ENCODE results near the gene ULK1. TPM values are rescaled to one million over a fixed set of nuclear protein-coding genes. Genes with fewer than 3 reads are reported as not detected.

ULK1 gene
- total RNA-seq, 1 donor from 2014 or later = 156 TPM

- Histone ChIP-seq H3K4me1 (no peaks in the 10 kb centered on the region), H3K27me3 (no peaks in the 10 kb centered on the region), H3K9me3 (no peaks in the 10 kb centered on the region), H3K27ac (no peak overlapping the region), H3K4me3 (no peak overlapping the region), H3K36me3 (no peaks in the 10 kb centered on the region)
- DNase-seq (ENCODE audit: low spot score in 2 of 2) = no peak
- intact Hi-C loops (cut with DNase I) = no loop called here
- TF ChIP-seq, protein P1, sequence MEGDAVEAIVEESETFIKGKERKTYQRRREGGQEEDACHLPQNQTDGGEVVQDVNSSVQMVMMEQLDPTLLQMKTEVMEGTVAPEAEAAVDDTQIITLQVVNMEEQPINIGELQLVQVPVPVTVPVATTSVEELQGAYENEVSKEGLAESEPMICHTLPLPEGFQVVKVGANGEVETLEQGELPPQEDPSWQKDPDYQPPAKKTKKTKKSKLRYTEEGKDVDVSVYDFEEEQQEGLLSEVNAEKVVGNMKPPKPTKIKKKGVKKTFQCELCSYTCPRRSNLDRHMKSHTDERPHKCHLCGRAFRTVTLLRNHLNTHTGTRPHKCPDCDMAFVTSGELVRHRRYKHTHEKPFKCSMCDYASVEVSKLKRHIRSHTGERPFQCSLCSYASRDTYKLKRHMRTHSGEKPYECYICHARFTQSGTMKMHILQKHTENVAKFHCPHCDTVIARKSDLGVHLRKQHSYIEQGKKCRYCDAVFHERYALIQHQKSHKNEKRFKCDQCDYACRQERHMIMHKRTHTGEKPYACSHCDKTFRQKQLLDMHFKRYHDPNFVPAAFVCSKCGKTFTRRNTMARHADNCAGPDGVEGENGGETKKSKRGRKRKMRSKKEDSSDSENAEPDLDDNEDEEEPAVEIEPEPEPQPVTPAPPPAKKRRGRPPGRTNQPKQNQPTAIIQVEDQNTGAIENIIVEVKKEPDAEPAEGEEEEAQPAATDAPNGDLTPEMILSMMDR (IDR thresholded peaks at IDR 0.05) = no peak
These were observed 44.5 kb upstream of the ULK1 start for GRCh38 chr12:131849700-131850553.

DNA sequence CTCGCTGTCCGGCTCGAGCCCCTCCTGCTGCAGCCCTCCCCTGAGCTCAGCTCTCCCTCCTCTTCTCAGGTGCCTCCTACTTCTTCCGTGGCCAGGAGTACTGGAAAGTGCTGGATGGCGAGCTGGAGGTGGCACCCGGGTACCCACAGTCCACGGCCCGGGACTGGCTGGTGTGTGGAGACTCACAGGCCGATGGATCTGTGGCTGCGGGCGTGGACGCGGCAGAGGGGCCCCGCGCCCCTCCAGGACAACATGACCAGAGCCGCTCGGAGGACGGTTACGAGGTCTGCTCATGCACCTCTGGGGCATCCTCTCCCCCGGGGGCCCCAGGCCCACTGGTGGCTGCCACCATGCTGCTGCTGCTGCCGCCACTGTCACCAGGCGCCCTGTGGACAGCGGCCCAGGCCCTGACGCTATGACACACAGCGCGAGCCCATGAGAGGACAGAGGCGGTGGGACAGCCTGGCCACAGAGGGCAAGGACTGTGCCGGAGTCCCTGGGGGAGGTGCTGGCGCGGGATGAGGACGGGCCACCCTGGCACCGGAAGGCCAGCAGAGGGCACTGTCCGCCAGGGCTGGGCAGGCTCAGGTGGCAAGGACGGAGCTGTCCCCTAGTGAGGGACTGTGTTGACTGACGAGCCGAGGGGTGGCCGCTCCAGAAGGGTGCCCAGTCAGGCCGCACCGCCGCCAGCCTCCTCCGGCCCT, 43.4 kb upstream of the ULK1 start:
- H3K27ac ChIP-seq = no peak overlapping the region
- H3K36me3 ChIP-seq = no peaks in the 10 kb centered on the region
- TF ChIP-seq, protein P1 (IDR thresholded peaks at IDR 0.05) = peak; percentile 50 to 86 (median 84)
- no peaks in the 10 kb centered on the region for H3K4me1 ChIP-seq
- H3K9me3 ChIP-seq = no peaks in the 10 kb centered on the region
- peak in 1 of 2 donors; percentile 73 for DNase-seq (ENCODE audit: low spot score in 2 of 2)
- intact Hi-C loops (cut with DNase I) = loop anchor here (1.0 kb wide), 2 partner anchors 99 to 150 kb away; no protein-coding TSS in a partner anchor
- no peaks in the 10 kb centered on the region for H3K27me3 ChIP-seq
- no peak overlapping the region for H3K4me3 ChIP-seq

GRCh38 chr12:131851741-131852550, 42.5 kb upstream of the ULK1 start:
- DNase-seq (ENCODE audit: low spot score in 2 of 2) = no peak
- H3K9me3 ChIP-seq = no peaks in the 10 kb centered on the region
- no peaks in the 10 kb centered on the region for H3K27me3 ChIP-seq
- TF ChIP-seq, protein P1 (IDR thresholded peaks at IDR 0.05) = no peak
- no peaks in the 10 kb centered on the region for H3K36me3 ChIP-seq
- intact Hi-C loops (cut with DNase I) = loop anchor here (1.0 kb wide), 2 partner anchors 98 to 149 kb away; no protein-coding TSS in a partner anchor
- H3K27ac ChIP-seq = no peak overlapping the region
- no peaks in the 10 kb centered on the region for H3K4me1 ChIP-seq
- H3K4me3 ChIP-seq = no peak overlapping the region

DNA sequence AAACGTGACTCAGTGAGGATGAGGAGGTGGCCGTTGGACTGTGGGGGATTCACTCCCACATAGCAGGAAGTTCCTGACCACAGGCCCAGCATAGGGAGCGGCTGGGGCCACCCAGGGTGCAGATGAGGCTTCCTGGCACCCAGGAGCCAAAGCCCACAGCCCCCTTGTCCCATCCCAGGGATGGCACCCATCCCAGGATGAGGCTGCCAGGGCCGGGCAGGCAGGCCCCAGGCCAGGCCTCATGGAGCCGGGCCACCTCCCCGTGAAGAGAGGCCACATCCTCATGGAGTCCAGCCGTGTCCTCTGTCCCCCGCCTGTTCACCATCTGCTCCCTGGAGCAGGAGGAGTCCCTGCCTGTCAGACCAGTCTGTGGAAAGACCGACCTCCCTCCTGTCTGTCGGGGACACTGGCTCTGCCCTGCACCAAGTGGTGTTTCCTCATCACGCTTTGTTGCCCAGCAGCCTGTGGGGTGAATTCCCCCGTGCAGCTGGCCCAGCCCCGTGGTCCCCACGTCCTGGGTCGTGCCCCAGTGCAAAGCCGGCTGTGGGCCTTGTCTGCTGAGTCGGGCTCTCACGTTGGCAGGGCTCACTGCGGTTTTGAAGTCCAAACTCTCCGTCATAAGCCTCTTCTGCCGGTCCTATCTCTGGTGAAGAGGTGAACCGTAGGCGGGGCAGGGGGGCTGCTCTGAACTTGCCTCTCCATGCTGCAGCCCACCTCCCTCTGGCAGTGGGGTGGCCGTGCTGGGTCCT, 41.7 kb upstream of the ULK1 start:
- no peak for DNase-seq (ENCODE audit: low spot score in 2 of 2)
- no peak overlapping the region for H3K27ac ChIP-seq
- no peaks in the 10 kb centered on the region for H3K27me3 ChIP-seq

More for the DNA sequence above, 41.7 kb upstream of the ULK1 start:
- no peaks in the 10 kb centered on the region for H3K9me3 ChIP-seq
- TF ChIP-seq, protein P1 (IDR thresholded peaks at IDR 0.05) = no peak
- no peaks in the 10 kb centered on the region for H3K36me3 ChIP-seq
- intact Hi-C loops (cut with DNase I) = no loop called here
- H3K4me3 ChIP-seq = no peak overlapping the region
- no peaks in the 10 kb centered on the region for H3K4me1 ChIP-seq

All from ascending aorta (tissue), 2 donors.